Activated CD8-positive, alpha-beta T cell treated with anti-CD3 and anti-CD28 coated beads for 36 hours (primary cell): ENCODE data around the gene NCOA1. TPM values are rescaled to one million over a fixed set of nuclear protein-coding genes. Genes with fewer than 3 reads are reported as not detected.
A peak's percentile ranks its signal among the peaks of the same experiment; 100 is the strongest.

Experiments
- ATAC-seq: fragments of 200-7000 bp; cut with Tn5 transposase; one replicate; pipeline ENCODE4 v1.10.0; 2021; ENCODE audit warnings: mild to moderate bottlenecking, moderate library complexity
- CTCF ChIA-PET: fragments of 350-600 bp; sonication (Branson Sonifier 250); formaldehyde crosslinking; loops from one replicate; lab custom pipeline; 2021; ENCODE audit warnings: antibody characterized with exemption; lab: Charles Lee
- POLR2A ChIA-PET: fragments of 350-600 bp; sonication (Branson Sonifier 250); formaldehyde crosslinking; loops from one replicate; lab custom pipeline; 2021; ENCODE audit warnings: antibody characterized with exemption; lab: Charles Lee
- DNase-seq: peaks from one replicate; pipeline ENCODE4 v3.0.0-alpha.2; 2020
- H3K27ac Mint-ChIP-seq: one replicate; pipeline ENCODE4 v1.8.0; 2021; ENCODE audit warnings: mild to moderate bottlenecking, mixed read lengths
- H3K27me3 Mint-ChIP-seq: one replicate; pipeline ENCODE4 v1.8.0; 2021; ENCODE audit warnings: mixed read lengths
- H3K36me3 Mint-ChIP-seq: one replicate; pipeline ENCODE4 v1.8.0; 2021; ENCODE audit warnings: low read depth, mixed read lengths
- H3K4me1 Mint-ChIP-seq: one replicate; pipeline ENCODE4 v1.8.0; 2021; ENCODE audit warnings: low read depth, mixed read lengths
- H3K4me3 Mint-ChIP-seq: one replicate; pipeline ENCODE4 v1.8.0; 2021; ENCODE audit warnings: mild to moderate bottlenecking, moderate library complexity, mixed read lengths
- H3K9me3 Mint-ChIP-seq: one replicate; pipeline ENCODE4 v1.8.0; 2021; ENCODE audit warnings: mixed read lengths
- CTCF ChIP-seq: fragments of 200-600 bp; IDR thresholded peaks from one replicate; pipeline ENCODE4 v1.8.0; 2022; ENCODE audit warnings: antibody characterized with exemption, mild to moderate bottlenecking
- intact Hi-C: fragments of 100-400 bp; cut with micrococcal nuclease; formaldehyde crosslinking; loops from one replicate; pipeline ENCODE4 v1.10.0; 2022
- total RNA-seq, 2 experiments: library from RNA; stranded (reverse); gene quantifications; one replicate each; pipeline ENCODE4 v1.2.3, GENCODE V29; 2021

NCOA1 gene
- total RNA-seq, 2 experiments from 2014 or later, result 16.8 to 17.1 TPM

- DNase-seq (no peak), ATAC-seq (no peak)
- no peak overlapping the region for H3K27ac Mint-ChIP-seq
- H3K4me1 Mint-ChIP-seq, result peaks cover 56% of the 10 kb centered on the region
- TF ChIP-seq CTCF, result no peak
- H3K4me3 Mint-ChIP-seq, result no peak overlapping the region
- POLR2A ChIA-PET, result no interaction called here
- no peaks in the 10 kb centered on the region for H3K27me3 Mint-ChIP-seq
- CTCF ChIA-PET, result no interaction called here
- intact Hi-C loops, result loop anchor here (10.0 kb wide), 1 partner anchor 223 kb away; the partner anchor contains the start of genes CENPO and PTRHD1
- peaks cover 11% of the 10 kb centered on the region for H3K36me3 Mint-ChIP-seq
- H3K9me3 Mint-ChIP-seq, result no peaks in the 10 kb centered on the region
Measured at GRCh38 chr2:24571828-24572442, 80.9 kb downstream of the NCOA1 start.

- no peaks in the 10 kb centered on the region for H3K27me3 Mint-ChIP-seq
- POLR2A ChIA-PET, result interaction anchor here (1.2 kb wide), 1 partner anchor 55 kb away, joined by 3 read pairs; no protein-coding TSS in a partner anchor
- TF ChIP-seq CTCF, result no peak
- intact Hi-C loops, result loop anchor here (5.0 to 10.0 kb wide), 2 partner anchors 69 to 219 kb away; partner anchors contain the start of genes CENPO and PTRHD1
- H3K4me3 Mint-ChIP-seq, result peak overlapping the region; percentile 15
- CTCF ChIA-PET, result no interaction called here
- peak overlapping the region; percentile 82 for H3K27ac Mint-ChIP-seq
- ATAC-seq (peak; percentile 50), DNase-seq (peak; percentile 19)
- H3K4me1 Mint-ChIP-seq, result peaks cover 79% of the 10 kb centered on the region
- H3K9me3 Mint-ChIP-seq, result no peaks in the 10 kb centered on the region
- H3K36me3 Mint-ChIP-seq, result peaks cover 18% of the 10 kb centered on the region
Measured at GRCh38 chr2:24576146-24576545, 85.1 kb downstream of the NCOA1 start.

- Mint-ChIP-seq H3K27ac (peak overlapping the region; percentile 82), H3K36me3 (peaks cover 22% of the 10 kb centered on the region), H3K27me3 (no peaks in the 10 kb centered on the region), H3K4me1 (peaks cover 83% of the 10 kb centered on the region), H3K9me3 (no peaks in the 10 kb centered on the region), H3K4me3 (peak overlapping the region; percentile 15)
- DNase-seq (no peak), ATAC-seq (peak; percentile 61)
- TF ChIP-seq CTCF, result no peak
- POLR2A ChIA-PET, result no interaction called here
- CTCF ChIA-PET, result interaction anchor here (1.6 kb wide), 1 partner anchor 9 kb away, joined by 4 read pairs; no protein-coding TSS in a partner anchor
- intact Hi-C loops, result loop anchor here (5.0 to 10.0 kb wide), 2 partner anchors 69 to 218 kb away; partner anchors contain the start of genes CENPO and PTRHD1
Measured at GRCh38 chr2:24576617-24577016, 85.6 kb downstream of the NCOA1 start.

GRCh38 chr2:24577481-24577880, 86.4 kb downstream of the NCOA1 start:
- Mint-ChIP-seq H3K27me3 (no peaks in the 10 kb centered on the region), H3K27ac (peak overlapping the region; percentile 66), H3K4me3 (peak overlapping the region; percentile 51), H3K9me3 (no peaks in the 10 kb centered on the region), H3K4me1 (peaks cover 78% of the 10 kb centered on the region), H3K36me3 (peaks cover 28% of the 10 kb centered on the region)
- peak; percentile 74 for ATAC-seq
- no peak for DNase-seq
- ChIA-PET CTCF (interaction anchor here (0.6 to 2.9 kb wide), 6 partner anchors 8 to 167 kb away, joined by 3 to 11 read pairs (median 4); no protein-coding TSS in a partner anchor), POLR2A (no interaction called here)
- intact Hi-C loops, result loop anchor here (5.0 to 10.0 kb wide), 2 partner anchors 70 to 217 kb away; partner anchors contain the start of genes CENPO and PTRHD1
- TF ChIP-seq CTCF, result no peak
